Sciatic nerve (tissue), 2 donors: Measurements from ENCODE around the gene ESCO1. TPM values are rescaled to one million over a fixed set of nuclear protein-coding genes. Genes with fewer than 3 reads are reported as not detected.
"Not testable (repeated sequence)": the region's sequence is repeated elsewhere in the genome, so short reads cannot be mapped to it uniquely, and the experiment has no call there.

Source experiments
- ATAC-seq: fragments of 200-7000 bp; cut with Tn5 transposase; one replicate; pipeline ENCODE4 v1.9.1; 2020; ENCODE audit warnings: mild to moderate bottlenecking, moderate library complexity
- DNase-seq: peaks from one replicate; pipeline ENCODE4 v3.0.0-alpha.2; 2020; ENCODE audit warnings: low spot score
- intact Hi-C: fragments of 100-400 bp; cut with DNase I; formaldehyde crosslinking; loops from one replicate; pipeline ENCODE4 v1.14.2; 2022
- total RNA-seq: library from RNA; stranded (reverse); fragmentation: NEBNext Ultra II Directional; extraction: Animal tissue kit (Norgen Biotek cat#: 25700); gene quantifications from one replicate; pipeline ENCODE4 v1.2.1, GENCODE V29; 2021
- donor health status: DM: no; HTN: no; CAD: no.
- donor health status: DM: no; HTN: no; CAD: no.

ESCO1 gene, protein sequence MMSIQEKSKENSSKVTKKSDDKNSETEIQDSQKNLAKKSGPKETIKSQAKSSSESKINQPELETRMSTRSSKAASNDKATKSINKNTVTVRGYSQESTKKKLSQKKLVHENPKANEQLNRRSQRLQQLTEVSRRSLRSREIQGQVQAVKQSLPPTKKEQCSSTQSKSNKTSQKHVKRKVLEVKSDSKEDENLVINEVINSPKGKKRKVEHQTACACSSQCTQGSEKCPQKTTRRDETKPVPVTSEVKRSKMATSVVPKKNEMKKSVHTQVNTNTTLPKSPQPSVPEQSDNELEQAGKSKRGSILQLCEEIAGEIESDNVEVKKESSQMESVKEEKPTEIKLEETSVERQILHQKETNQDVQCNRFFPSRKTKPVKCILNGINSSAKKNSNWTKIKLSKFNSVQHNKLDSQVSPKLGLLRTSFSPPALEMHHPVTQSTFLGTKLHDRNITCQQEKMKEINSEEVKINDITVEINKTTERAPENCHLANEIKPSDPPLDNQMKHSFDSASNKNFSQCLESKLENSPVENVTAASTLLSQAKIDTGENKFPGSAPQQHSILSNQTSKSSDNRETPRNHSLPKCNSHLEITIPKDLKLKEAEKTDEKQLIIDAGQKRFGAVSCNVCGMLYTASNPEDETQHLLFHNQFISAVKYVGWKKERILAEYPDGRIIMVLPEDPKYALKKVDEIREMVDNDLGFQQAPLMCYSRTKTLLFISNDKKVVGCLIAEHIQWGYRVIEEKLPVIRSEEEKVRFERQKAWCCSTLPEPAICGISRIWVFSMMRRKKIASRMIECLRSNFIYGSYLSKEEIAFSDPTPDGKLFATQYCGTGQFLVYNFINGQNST
- 17.0 TPM for total RNA-seq

DNA sequence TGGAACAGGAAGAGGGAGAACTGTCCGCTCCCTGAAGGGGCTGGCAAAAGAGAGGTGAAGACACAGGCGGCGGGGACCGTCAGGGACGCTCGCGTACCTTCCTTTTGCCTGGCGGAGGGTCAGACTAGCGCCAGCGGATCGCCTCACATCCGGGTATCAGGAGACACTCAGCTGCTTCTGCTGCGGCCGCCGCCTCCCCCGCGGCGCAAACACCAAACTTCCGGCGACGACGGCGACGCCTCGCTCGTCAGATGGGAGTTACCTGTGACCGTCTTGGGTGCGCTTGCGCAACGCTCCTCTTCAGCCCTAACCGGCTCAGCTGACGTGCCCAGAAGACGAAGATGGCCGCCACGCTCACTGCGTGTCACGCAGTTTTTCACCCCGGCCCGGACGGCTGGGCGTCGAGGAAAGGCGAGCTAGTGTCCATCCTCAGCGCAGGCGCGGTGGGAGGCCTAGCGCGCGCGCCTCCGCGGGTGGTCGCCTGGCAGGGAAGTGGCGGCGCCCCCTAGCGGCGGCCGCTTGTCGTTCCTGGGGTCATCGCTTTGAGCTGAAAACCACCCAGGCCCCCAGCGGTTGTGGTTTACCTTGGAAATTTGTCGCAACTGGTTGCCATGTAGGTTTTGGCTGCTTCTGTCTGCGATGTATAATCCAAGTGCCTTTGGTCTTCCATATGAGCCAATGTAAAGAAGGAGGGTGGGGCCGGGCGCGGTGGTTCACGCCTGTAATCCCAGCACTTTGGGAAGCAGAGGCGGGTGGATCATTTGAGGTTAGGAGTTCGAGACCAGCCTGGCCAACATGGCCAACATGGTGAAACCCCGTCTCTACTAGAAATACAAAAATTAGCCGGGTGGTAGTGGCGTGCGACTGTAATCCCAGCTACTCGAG lies at the start of gene ESCO1:
Gene ESCO1, minus strand, starts transcription at position 179 of the 885 bp plus-strand sequence. CDS start 25,861 bp downstream, outside the sequence.
- DNase-seq (peak; percentile 94), ATAC-seq (peak; percentile 97)
- intact Hi-C loops = no loop called here

DNA sequence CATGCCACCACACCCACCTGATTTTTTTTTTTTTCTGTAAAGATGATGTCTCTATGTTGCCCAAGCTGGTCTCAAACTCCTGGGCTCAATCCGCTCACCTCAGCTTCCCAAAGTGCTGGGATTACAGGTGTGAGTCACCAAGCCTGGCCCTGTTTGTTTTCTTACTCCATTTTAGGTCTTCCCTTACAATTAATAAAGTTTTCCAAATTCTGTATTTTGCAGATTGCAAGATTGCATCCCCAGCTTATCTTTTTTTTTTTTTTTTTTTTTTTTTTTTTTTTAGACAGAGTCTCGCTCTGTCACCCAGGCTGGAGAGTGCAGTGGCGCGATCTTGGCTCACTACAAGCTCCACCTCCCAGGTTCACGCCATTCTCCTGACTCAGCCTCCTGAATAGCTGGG lies 39.9 kb upstream of the ESCO1 start:
- DNase-seq, ATAC-seq, intact Hi-C loops: not testable (repeated sequence)

DNA sequence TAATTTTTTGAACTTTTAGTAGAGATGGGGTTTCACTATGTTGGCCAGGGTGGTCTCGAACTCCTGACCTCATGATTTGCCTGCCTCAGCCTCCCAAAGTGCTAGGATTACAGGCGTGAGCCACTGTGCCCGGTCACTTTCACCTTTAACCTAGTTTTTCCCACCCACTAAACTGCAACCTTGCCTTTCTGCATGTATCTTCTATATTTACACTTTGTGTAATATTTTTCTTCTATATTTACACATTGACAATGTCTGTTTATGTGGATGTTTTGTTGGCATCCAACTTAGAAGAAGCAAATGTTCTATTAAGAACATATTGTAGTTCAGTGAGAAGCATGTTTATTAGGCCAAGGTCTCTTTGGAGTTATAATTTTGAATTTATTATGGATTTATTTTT lies 38.3 kb upstream of the ESCO1 start:
- no peak for DNase-seq
- intact Hi-C loops = no loop called here
- no peak for ATAC-seq

DNA sequence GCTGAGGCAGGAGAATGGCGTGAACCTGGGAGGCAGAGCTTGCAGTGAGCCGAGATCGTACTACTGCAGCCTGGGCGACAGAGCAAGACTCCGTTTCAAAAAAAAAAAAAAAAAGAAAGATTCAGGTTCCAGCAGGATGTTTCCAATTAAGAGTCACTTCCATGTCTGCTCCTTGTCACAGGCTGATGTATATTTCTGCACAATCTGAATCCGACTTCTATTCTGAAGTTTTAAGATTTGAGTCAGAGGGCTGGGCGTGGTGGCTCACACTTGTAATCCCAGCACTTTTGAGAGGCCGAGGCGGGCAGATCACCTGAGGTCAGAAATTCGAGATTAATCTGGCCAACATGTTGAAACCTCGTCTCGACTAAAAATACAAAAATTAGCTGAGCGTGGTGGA lies 36.3 kb upstream of the ESCO1 start:
- intact Hi-C loops = no loop called here
- ATAC-seq = no peak
- no peak for DNase-seq

DNA sequence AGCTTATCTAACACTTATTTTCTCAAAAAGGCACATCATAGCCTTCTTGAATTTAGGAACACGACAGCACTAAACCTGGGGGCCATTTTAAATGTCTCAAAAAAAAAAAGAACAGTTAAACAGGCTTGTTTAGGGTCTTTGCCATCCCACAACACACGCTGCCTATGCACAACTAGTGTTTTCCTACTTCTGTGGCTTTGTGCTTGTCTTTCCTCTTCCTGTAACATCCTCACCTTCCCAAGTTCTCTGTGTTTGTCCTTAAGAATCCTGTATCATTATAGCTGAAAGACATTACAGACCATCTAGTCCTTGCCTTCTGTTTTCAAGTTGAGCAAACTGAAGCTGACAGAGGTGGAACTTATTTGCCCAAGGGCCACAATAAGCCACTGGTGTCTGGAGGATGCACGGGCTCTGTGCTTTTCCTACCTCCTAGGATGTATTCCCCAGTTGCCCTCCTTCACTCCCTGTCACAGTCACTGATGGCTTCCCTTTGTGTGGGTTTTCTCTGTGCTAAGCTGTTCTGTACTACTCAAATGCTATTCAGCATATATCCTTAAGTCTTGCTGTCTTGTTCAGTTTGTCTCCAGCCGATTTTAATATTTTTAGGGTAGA lies 34.2 kb upstream of the ESCO1 start:
- DNase-seq (no peak), ATAC-seq (no peak)
- intact Hi-C loops = no loop called here

DNA sequence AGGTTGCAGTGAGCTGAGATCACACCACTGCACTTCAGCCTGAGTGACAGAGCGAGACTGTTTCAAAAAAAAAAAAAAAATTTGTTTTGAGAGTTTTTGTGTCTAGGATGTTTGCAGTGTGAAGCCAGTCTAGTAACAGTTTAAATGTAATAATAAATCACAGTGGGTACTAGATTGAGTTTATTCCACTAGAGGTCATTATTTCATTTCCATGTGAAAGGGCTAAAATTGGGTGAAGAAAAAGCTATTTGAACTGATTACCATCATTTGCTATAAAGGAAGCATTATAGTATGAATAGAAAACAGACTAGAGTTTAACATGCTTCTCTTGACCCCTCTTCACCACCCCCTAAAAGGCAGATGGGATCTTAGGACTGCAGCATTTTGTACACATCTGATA lies 31.9 kb upstream of the ESCO1 start:
- intact Hi-C loops = no loop called here
- DNase-seq (no peak), ATAC-seq (no peak)

DNA sequence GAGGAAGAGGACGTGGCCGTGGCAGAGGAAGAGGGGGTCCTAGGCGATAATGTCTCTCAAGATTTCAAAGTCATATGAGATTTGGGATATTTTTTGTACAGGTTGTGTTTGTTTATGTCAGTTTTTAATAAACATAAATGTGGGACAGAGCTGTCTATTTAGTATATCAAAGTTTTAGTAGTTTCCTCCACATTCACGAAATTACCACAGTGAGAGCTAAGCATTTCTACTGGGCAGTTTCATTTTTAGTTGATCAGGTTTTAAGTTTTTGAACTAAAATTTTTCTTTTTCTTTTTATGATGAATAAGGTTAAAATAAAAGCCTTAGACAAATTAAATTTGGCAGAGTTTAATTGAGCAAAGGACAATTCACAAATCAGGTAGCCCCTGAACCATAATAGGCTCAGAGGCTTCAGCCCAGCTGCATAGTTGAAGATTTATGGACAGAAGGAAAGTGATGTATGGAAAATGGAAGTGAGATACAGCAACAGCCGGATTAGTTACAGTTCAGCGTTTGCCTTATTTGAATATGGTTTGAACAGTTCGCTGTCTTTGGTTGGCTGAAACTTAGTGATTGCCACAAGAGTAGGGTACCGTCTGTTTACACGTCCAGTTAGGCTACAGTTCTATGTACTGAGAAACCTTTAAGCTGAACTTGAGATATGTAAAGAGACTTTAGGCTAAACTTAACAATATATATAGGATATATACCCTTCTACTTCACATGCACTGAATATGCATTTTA lies 28.8 kb upstream of the ESCO1 start:
- DNase-seq = no peak
- ATAC-seq = no peak
- intact Hi-C loops = no loop called here

- DNase-seq, ATAC-seq, intact Hi-C loops: not testable (repeated sequence)
Observed at GRCh38 chr18:21621640-21622039, 21.1 kb upstream of the ESCO1 start.

GRCh38 chr18:21612125-21613039 lies 11.9 kb upstream of the ESCO1 start, which contains the start of gene SNRPD1:
SNRPD1 (plus strand) TSS chr18:21612314; CDS start chr18:21612430, 116 bp downstream.
- ATAC-seq (peak; percentile 99), DNase-seq (peak; percentile 90)
- intact Hi-C loops = no loop called here

GRCh38 chr18:21611401-21612124 lies 11.1 kb upstream of the ESCO1 start:
- DNase-seq, intact Hi-C loops: not testable (repeated sequence)
- peak; percentile 13 for ATAC-seq

- intact Hi-C loops = no loop called here
- DNase-seq (no peak), ATAC-seq (no peak)
Observed at GRCh38 chr18:21605213-21605612, 4.7 kb upstream of the ESCO1 start.

GRCh38 chr18:21604671-21605070 lies 4.2 kb upstream of the ESCO1 start:
- ATAC-seq (no peak), DNase-seq (no peak)
- intact Hi-C loops = no loop called here

GRCh38 chr18:21602299-21602587 lies 1.7 kb upstream of the ESCO1 start:
- intact Hi-C loops = no loop called here
- no peak for DNase-seq
- no peak for ATAC-seq

GRCh38 chr18:21599585-21600525 lies 649 bp downstream of the ESCO1 start:
- intact Hi-C loops = no loop called here
- ATAC-seq (peak; percentile 77), DNase-seq (no peak)

DNA sequence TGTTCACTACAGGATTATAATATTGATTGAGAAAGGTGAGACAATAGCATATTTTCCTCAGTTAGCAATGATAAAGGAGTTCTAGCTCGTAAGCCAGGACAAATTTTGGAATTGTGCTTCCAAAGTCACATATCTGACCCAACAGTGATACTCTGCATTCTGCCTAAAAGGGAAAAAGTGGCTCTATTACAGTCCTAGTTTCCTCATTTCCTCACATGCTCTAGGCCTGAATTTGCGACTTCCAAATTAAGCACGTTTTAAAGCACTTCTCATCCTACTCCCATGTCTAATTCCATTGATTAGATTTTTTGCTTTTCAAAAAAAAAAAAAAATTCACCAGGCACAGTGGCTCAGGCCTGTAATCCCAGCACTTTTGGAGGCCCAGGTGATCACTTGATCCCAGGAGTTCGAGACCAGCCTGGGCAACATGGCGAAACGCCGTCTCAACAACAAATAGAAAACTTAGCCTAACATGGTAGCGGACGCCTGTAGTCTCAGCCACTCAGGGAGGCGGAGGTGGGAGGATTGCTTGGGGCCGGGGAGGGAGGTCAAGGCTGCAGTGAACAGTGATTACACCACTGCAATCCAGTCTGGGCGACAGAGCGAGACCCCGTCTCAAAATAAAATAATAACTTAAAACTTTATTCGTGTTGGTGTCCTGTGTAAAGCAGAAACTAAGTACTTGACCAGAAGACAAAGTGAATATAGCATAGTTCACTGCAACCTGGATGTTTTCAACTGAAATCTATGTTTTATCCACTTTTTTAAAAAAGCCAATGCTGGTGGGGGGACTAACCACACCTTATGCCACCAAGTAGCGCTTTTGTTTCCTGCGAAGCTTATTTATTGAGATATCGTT lies 1.5 kb downstream of the ESCO1 start:
- no peak for DNase-seq
- intact Hi-C loops = no loop called here
- no peak for ATAC-seq
